ENCODE measurements around the gene FSTL4. TPM values are rescaled to one million over a fixed set of nuclear protein-coding genes. Genes with fewer than 3 reads are reported as not detected.

Gene FSTL4
- total RNA-seq, 2 experiments from 2014 or later: not detected

GRCh38 chr5:133524666-133525065, 87.7 kb downstream of the FSTL4 start:
- no peaks in the 10 kb centered on the region for H3K9me3 ChIP-seq (ENCODE audit: low read length)
- no peak overlapping the region for H2AFZ ChIP-seq (ENCODE audit: low read length)
- no peak for TF ChIP-seq EZH2phosphoT487 (IDR thresholded peaks at IDR 0.05; ENCODE audit: borderline replicate concordance, low read depth, low read length)
- TF ChIP-seq CTCF (conservative IDR thresholded peaks at IDR 0.05; ENCODE audit: low read length): no peak
- no peak overlapping the region for H3K4me3 ChIP-seq (ENCODE audit: low read depth, low read length, poor library complexity, severe bottlenecking)
- POLR2A ChIA-PET: no interaction called here
- no TSS peak for BruUV-seq (replicated peaks)
- H3K79me2 ChIP-seq (ENCODE audit: insufficient read depth, low read depth, low read length): no peaks in the 10 kb centered on the region
- H3K9me2 ChIP-seq (ENCODE audit: insufficient read depth, low read length): no peaks in the 10 kb centered on the region
- intact Hi-C loops (cut with micrococcal nuclease; ENCODE audit: unreplicated experiment): no loop called here
- no peak overlapping the region for H3K27ac ChIP-seq (ENCODE audit: low read depth, low read length, poor library complexity, severe bottlenecking)
- no peaks in the 10 kb centered on the region for H3K36me3 ChIP-seq (ENCODE audit: insufficient read depth, low read length)
- CTCF ChIA-PET (ENCODE audit: unreplicated experiment): no interaction called here
- H3K4me2 ChIP-seq (ENCODE audit: low read length): no peak overlapping the region
- DNase-seq (ENCODE audit: low spot score): no peak
- no peaks in the 10 kb centered on the region for H3K4me1 ChIP-seq (ENCODE audit: insufficient read depth, low read length, poor library complexity, severe bottlenecking)
- H4K20me1 ChIP-seq (ENCODE audit: insufficient read depth, low read length): no peaks in the 10 kb centered on the region

GRCh38 chr5:133523961-133524586, 88.3 kb downstream of the FSTL4 start:
- H3K79me2 ChIP-seq (ENCODE audit: insufficient read depth, low read depth, low read length): no peaks in the 10 kb centered on the region
- CTCF ChIA-PET (ENCODE audit: unreplicated experiment): no interaction called here
- BruUV-seq (replicated peaks): no TSS peak

More at GRCh38 chr5:133523961-133524586, 88.3 kb downstream of the FSTL4 start:
- Histone ChIP-seq H3K27ac (ENCODE audit: low read depth, low read length, poor library complexity, severe bottlenecking) (no peak overlapping the region), H3K9me3 (ENCODE audit: low read length) (no peaks in the 10 kb centered on the region), H2AFZ (ENCODE audit: low read length) (no peak overlapping the region), H3K36me3 (ENCODE audit: insufficient read depth, low read length) (no peaks in the 10 kb centered on the region), H4K20me1 (ENCODE audit: insufficient read depth, low read length) (no peaks in the 10 kb centered on the region), H3K4me2 (ENCODE audit: low read length) (no peak overlapping the region), H3K4me3 (ENCODE audit: low read depth, low read length, poor library complexity, severe bottlenecking) (no peak overlapping the region), H3K9me2 (ENCODE audit: insufficient read depth, low read length) (no peaks in the 10 kb centered on the region), H3K4me1 (ENCODE audit: insufficient read depth, low read length, poor library complexity, severe bottlenecking) (no peaks in the 10 kb centered on the region)
- POLR2A ChIA-PET: no interaction called here
- DNase-seq (ENCODE audit: low spot score): no peak
- intact Hi-C loops (cut with micrococcal nuclease; ENCODE audit: unreplicated experiment): no loop called here
- TF ChIP-seq EZH2phosphoT487 (IDR thresholded peaks at IDR 0.05; ENCODE audit: borderline replicate concordance, low read depth, low read length): no peak
- TF ChIP-seq CTCF (conservative IDR thresholded peaks at IDR 0.05; ENCODE audit: low read length): no peak
